SK-N-MC (cell line): Measurements from ENCODE around the gene DISC1.
"Not testable (repeated sequence)": the region's sequence is repeated elsewhere in the genome, so short reads cannot be mapped to it uniquely, and the experiment has no call there.

ENCODE experiments used
- DNase-seq: peaks from one replicate; pipeline ENCODE4 v3.0.0-alpha.2; 2011; ENCODE audit warnings: low read depth, low spot score
- H3K27ac ChIP-seq: fragments of 200-600 bp; sonication (generic); 2 replicates; pipeline ENCODE4 v1.5.1; 2016; ENCODE audit warnings: mixed run types
- H3K36me3 ChIP-seq: fragments of 200-600 bp; sonication (generic); 2 replicates; pipeline ENCODE4 v1.6.1; 2017; ENCODE audit warnings: antibody characterized with exemption, low read length, mixed read lengths; ENCODE audit not compliant: insufficient read depth
- H3K4me3 ChIP-seq: fragments of 200-600 bp; sonication (generic); 2 replicates; pipeline ENCODE4 v1.5.1; 2016
- H3K9ac ChIP-seq: fragments of 200-600 bp; sonication (generic); 2 replicates; pipeline ENCODE4 v1.8.0; 2017; ENCODE audit warnings: mixed run types, mixed read lengths; ENCODE audit not compliant: insufficient read length
- H3K9me3 ChIP-seq: fragments of 200-600 bp; sonication (generic); 2 replicates; pipeline ENCODE4 v1.6.1; 2017; ENCODE audit warnings: low read depth, mild to moderate bottlenecking, antibody characterized with exemption, low read length, moderate library complexity, mixed read lengths
- EZH2 ChIP-seq: fragments of 200-600 bp; sonication (generic); IDR thresholded peaks from one replicate; pipeline ENCODE4 v1.6.1; 2017; ENCODE audit warnings: antibody characterized with exemption
- FOXP2 ChIP-seq: optimal IDR thresholded peaks from 2 replicates; pipeline ENCODE3; 2011; ENCODE audit warnings: mild to moderate bottlenecking, moderate library complexity; ENCODE audit not compliant: insufficient read depth; ENCODE audit errors: extremely low read length, control extremely low read depth
- POLR2AphosphoS5 ChIP-seq: IDR thresholded peaks from 2 replicates; pipeline ENCODE4 v1.6.1; 2012; ENCODE audit warnings: mild to moderate bottlenecking, low read depth, low read length, borderline replicate concordance

The DISC1 gene

GRCh38 chr1:231938711-231939110 is 312.1 kb downstream of the DISC1 start:
- no peak overlapping the region for H3K27ac ChIP-seq
- no peak for DNase-seq
- no peaks in the 10 kb centered on the region for H3K36me3 ChIP-seq
- H3K9me3 ChIP-seq: no peaks in the 10 kb centered on the region
- no peak overlapping the region for H3K4me3 ChIP-seq
- H3K9ac ChIP-seq: no peak overlapping the region
- TF ChIP-seq EZH2 (no peak), FOXP2 (no peak), POLR2AphosphoS5 (no peak)

GRCh38 chr1:231939118-231939517 is 312.5 kb downstream of the DISC1 start:
- Histone ChIP-seq H3K36me3 (no peaks in the 10 kb centered on the region), H3K9me3 (no peaks in the 10 kb centered on the region), H3K27ac (no peak overlapping the region), H3K4me3 (no peak overlapping the region), H3K9ac (no peak overlapping the region)
- TF ChIP-seq EZH2: no peak
- TF ChIP-seq FOXP2: no peak
- TF ChIP-seq POLR2AphosphoS5: no peak
- no peak for DNase-seq

- DNase-seq: no peak
- no peak overlapping the region for H3K27ac ChIP-seq
Measured at GRCh38 chr1:231940116-231940515, 313.5 kb downstream of the DISC1 start.

GRCh38 chr1:231940701-231941100 is 314.1 kb downstream of the DISC1 start:
- H3K27ac ChIP-seq: no peak overlapping the region
- no peaks in the 10 kb centered on the region for H3K36me3 ChIP-seq
- no peaks in the 10 kb centered on the region for H3K9me3 ChIP-seq
- H3K9ac ChIP-seq: no peak overlapping the region
- no peak for DNase-seq
- TF ChIP-seq FOXP2 (no peak), POLR2AphosphoS5 (no peak), EZH2 (no peak)
- H3K4me3 ChIP-seq: no peak overlapping the region

More at GRCh38 chr1:231940116-231940515, 313.5 kb downstream of the DISC1 start:
- no peak overlapping the region for H3K4me3 ChIP-seq
- TF ChIP-seq EZH2 (no peak), POLR2AphosphoS5 (no peak), FOXP2 (no peak)
- no peak overlapping the region for H3K9ac ChIP-seq
- no peaks in the 10 kb centered on the region for H3K36me3 ChIP-seq
- H3K9me3 ChIP-seq: no peaks in the 10 kb centered on the region

- Histone ChIP-seq H3K27ac (no peak overlapping the region), H3K36me3 (no peaks in the 10 kb centered on the region), H3K9ac (no peak overlapping the region), H3K9me3 (no peaks in the 10 kb centered on the region), H3K4me3 (no peak overlapping the region)
- no peak for TF ChIP-seq FOXP2
- no peak for TF ChIP-seq POLR2AphosphoS5
- TF ChIP-seq EZH2: no peak
- no peak for DNase-seq
Measured at GRCh38 chr1:231943084-231943483, 316.5 kb downstream of the DISC1 start.

- H3K9me3 ChIP-seq, H3K36me3 ChIP-seq, H3K9ac ChIP-seq, DNase-seq, H3K4me3 ChIP-seq, H3K27ac ChIP-seq: not testable (repeated sequence)
Measured at GRCh38 chr1:231948102-231948501, 321.5 kb downstream of the DISC1 start.

GRCh38 chr1:231949277-231950091 is 322.9 kb downstream of the DISC1 start:
- no peak for DNase-seq
- TF ChIP-seq EZH2 (no peak), FOXP2 (no peak), POLR2AphosphoS5 (no peak)
- H3K9me3 ChIP-seq: no peaks in the 10 kb centered on the region
- no peak overlapping the region for H3K27ac ChIP-seq
- no peak overlapping the region for H3K9ac ChIP-seq
- H3K4me3 ChIP-seq: no peak overlapping the region
- H3K36me3 ChIP-seq: no peaks in the 10 kb centered on the region

GRCh38 chr1:231950331-231951128 is 323.9 kb downstream of the DISC1 start:
- TF ChIP-seq EZH2: no peak
- TF ChIP-seq FOXP2: no peak
- TF ChIP-seq POLR2AphosphoS5: no peak

More at GRCh38 chr1:231950331-231951128, 323.9 kb downstream of the DISC1 start:
- no peaks in the 10 kb centered on the region for H3K36me3 ChIP-seq
- no peak overlapping the region for H3K4me3 ChIP-seq
- no peaks in the 10 kb centered on the region for H3K9me3 ChIP-seq
- no peak overlapping the region for H3K27ac ChIP-seq
- H3K9ac ChIP-seq: no peak overlapping the region
- no peak for DNase-seq
